K562 (cell line): Measurements from ENCODE around the gene PLAAT3. TPM values are rescaled to one million over a fixed set of nuclear protein-coding genes. Genes with fewer than 3 reads are reported as not detected.

Experiments used
- ATF4 ChIP-seq: fragments of 450-650 bp; formaldehyde crosslinking; IDR thresholded peaks from 2 replicates; pipeline ENCODE4 v1.4.0; 2022; ENCODE audit warnings: mild to moderate bottlenecking, moderate library complexity
- BCOR ChIP-seq: fragments of 450-650 bp; IDR thresholded peaks from 2 replicates; pipeline ENCODE4 v1.6.1; 2016
- BHLHE40 ChIP-seq: IDR thresholded peaks from 2 replicates; pipeline ENCODE4 v1.6.1; 2011; ENCODE audit warnings: low read length, improper control_type of control experiment
- BRD4 ChIP-seq: fragments of 200-600 bp; sonication (generic); IDR thresholded peaks from 2 replicates; pipeline ENCODE4 v1.6.1; 2017; ENCODE audit warnings: inconsistent platforms
- CCNT2 ChIP-seq: IDR thresholded peaks from 2 replicates; pipeline ENCODE4 v1.6.1; 2011; ENCODE audit warnings: borderline replicate concordance, low read depth, mild to moderate bottlenecking, moderate library complexity, mixed read lengths, low read length; ENCODE audit not compliant: insufficient read length; ENCODE audit errors: extremely low read depth
- E2F3 ChIP-seq: fragments of 250-450 bp; sonication (Bioruptor Pico); IDR thresholded peaks from 2 replicates; pipeline ENCODE4 v1.4.0; 2020; ENCODE audit warnings: mild to moderate bottlenecking
- EWSR1 ChIP-seq: fragments of 450-650 bp; IDR thresholded peaks from 2 replicates; pipeline ENCODE4 v1.6.1; 2018; ENCODE audit warnings: borderline replicate concordance, mild to moderate bottlenecking, low read depth, moderate library complexity; ENCODE audit not compliant: partially characterized antibody
- HIVEP1 ChIP-seq: fragments of 250-450 bp; sonication (Bioruptor Pico); IDR thresholded peaks from 2 replicates; pipeline ENCODE4 v1.4.0; 2020; ENCODE audit warnings: mild to moderate bottlenecking
- HNRNPK ChIP-seq: fragments of 200-400 bp; formaldehyde crosslinking; IDR thresholded peaks from one replicate; pipeline ENCODE4 v1.6.1; 2018; ENCODE audit warnings: mild to moderate bottlenecking, low read depth, low read length; ENCODE audit not compliant: poor library complexity, severe bottlenecking
- HNRNPL ChIP-seq: fragments of 200-400 bp; formaldehyde crosslinking; IDR thresholded peaks from 2 replicates; pipeline ENCODE4 v1.6.1; 2017; ENCODE audit warnings: low read depth, mild to moderate bottlenecking, low read length
- JUNB ChIP-seq: fragments of 450-650 bp; formaldehyde crosslinking; conservative IDR thresholded peaks from 2 replicates; pipeline ENCODE4 v1.4.0; 2020; ENCODE audit warnings: mild to moderate bottlenecking
- MAFF ChIP-seq: IDR thresholded peaks from 2 replicates; pipeline ENCODE4 v1.6.1; 2012; ENCODE audit warnings: low read length, improper control_type of control experiment
- MXI1 ChIP-seq: IDR thresholded peaks from 2 replicates; pipeline ENCODE4 v1.6.1; 2011; ENCODE audit warnings: low read depth, mild to moderate bottlenecking, improper control_type of control experiment, low read length
- PHB ChIP-seq: fragments of 250-450 bp; sonication (Bioruptor Pico); IDR thresholded peaks from 2 replicates; pipeline ENCODE4 v1.5.0; 2021
- PHF20 ChIP-seq: fragments of 450-650 bp; IDR thresholded peaks from 2 replicates; pipeline ENCODE4 v1.6.1; 2018; ENCODE audit not compliant: partially characterized antibody
- RBM34 ChIP-seq: fragments of 200-400 bp; formaldehyde crosslinking; IDR thresholded peaks from 2 replicates; pipeline ENCODE4 v1.6.1; 2018; ENCODE audit warnings: low read length, borderline replicate concordance; ENCODE audit not compliant: insufficient read depth
- RFX7 ChIP-seq: fragments of 250-450 bp; sonication (Bioruptor Pico); IDR thresholded peaks from 2 replicates; pipeline ENCODE4 v1.5.1; 2021; ENCODE audit warnings: mild to moderate bottlenecking
- SIRT6 ChIP-seq: IDR thresholded peaks from one replicate; pipeline ENCODE4 v1.6.1; 2012; ENCODE audit warnings: low read depth, mild to moderate bottlenecking, control low read depth, inconsistent platforms, low read length, moderate library complexity
- THRB ChIP-seq: fragments of 450-650 bp; formaldehyde crosslinking; conservative IDR thresholded peaks from 2 replicates; pipeline ENCODE4 v1.4.0; 2022; ENCODE audit warnings: mild to moderate bottlenecking, missing genetic modification characterization
- XRCC4 ChIP-seq: IDR thresholded peaks from one replicate; pipeline ENCODE4 v1.6.1; 2011; ENCODE audit not compliant: insufficient read depth, insufficient read length; ENCODE audit errors: extremely low read depth
- ZNF140 ChIP-seq: fragments of 250-450 bp; sonication (Bioruptor Pico); IDR thresholded peaks from 2 replicates; pipeline ENCODE4 v1.8.0; 2021; ENCODE audit warnings: moderate library complexity, mild to moderate bottlenecking, inconsistent platforms
- ZNF316 ChIP-seq: fragments of 450-650 bp; IDR thresholded peaks from 2 replicates; pipeline ENCODE4 v1.6.1; 2016
- ZNF76 ChIP-seq: fragments of 250-450 bp; sonication (Bioruptor Pico); IDR thresholded peaks from 2 replicates; pipeline ENCODE4 v1.4.0; 2020; ENCODE audit warnings: mild to moderate bottlenecking, moderate library complexity, borderline replicate concordance
- ZNF79 ChIP-seq: fragments of 250-450 bp; sonication (Bioruptor Pico); IDR thresholded peaks from 2 replicates; pipeline ENCODE4 v1.4.0; 2020; ENCODE audit warnings: low read depth, mild to moderate bottlenecking, moderate library complexity
- ZSCAN32 ChIP-seq: fragments of 450-650 bp; formaldehyde crosslinking; IDR thresholded peaks from 2 replicates; pipeline ENCODE4 v1.4.0; 2020; ENCODE audit warnings: mild to moderate bottlenecking, moderate library complexity
- ZZZ3 ChIP-seq: fragments of 450-650 bp; IDR thresholded peaks from 2 replicates; pipeline ENCODE4 v1.6.1; 2016; ENCODE audit warnings: antibody characterized with exemption, mild to moderate bottlenecking, moderate library complexity
- polyA plus RNA-seq, 8 experiments: library from polyadenylated mRNA; depleted of rRNA in 4 of 8; stranded (reverse) in 5 of 8; unstranded in 3 of 8; fragments of >200 nt; fragmentation: Nextera tagmentation in 2 of 8; fragmentation: Illumina TruSeq in 1 of 8; extraction: Ambion mirVana in 2 of 8; extraction: Trizol in 1 of 8; gene quantifications; 2 replicates each; pipeline versions ENCODE4 v1.2.1 to v1.2.3, GENCODE V29; 2011 to 2014; ENCODE audit warnings: inconsistent platforms in 1 of 8, missing spikeins in 1 of 8
- total RNA-seq, 7 experiments: library from RNA; depleted of rRNA in 6 of 7; stranded (reverse); fragments of >200 nt in 6 of 7; fragmentation: Illumina TruSeq in 2 of 7; extraction: Trizol in 2 of 7; gene quantifications; 2 replicates each; pipeline versions ENCODE4 v1.2.1 to v1.2.3, GENCODE V29; 2011 to 2021; ENCODE audit warnings: low replicate concordance in 1 of 7
- TF ChIP-seq, protein P1 (sequence below): IDR thresholded peaks from 2 replicates; pipeline ENCODE4 v1.6.1; 2016; ENCODE audit warnings: missing genetic modification characterization, missing compliant biosample characterization

The PLAAT3 gene
- total and polyA plus RNA-seq, 9 of the 15 experiments (the other 6 are each of a cell fraction or from before 2014, with no cell fraction given) = 0.80 to 2.7 (median 1.4) TPM

DNA sequence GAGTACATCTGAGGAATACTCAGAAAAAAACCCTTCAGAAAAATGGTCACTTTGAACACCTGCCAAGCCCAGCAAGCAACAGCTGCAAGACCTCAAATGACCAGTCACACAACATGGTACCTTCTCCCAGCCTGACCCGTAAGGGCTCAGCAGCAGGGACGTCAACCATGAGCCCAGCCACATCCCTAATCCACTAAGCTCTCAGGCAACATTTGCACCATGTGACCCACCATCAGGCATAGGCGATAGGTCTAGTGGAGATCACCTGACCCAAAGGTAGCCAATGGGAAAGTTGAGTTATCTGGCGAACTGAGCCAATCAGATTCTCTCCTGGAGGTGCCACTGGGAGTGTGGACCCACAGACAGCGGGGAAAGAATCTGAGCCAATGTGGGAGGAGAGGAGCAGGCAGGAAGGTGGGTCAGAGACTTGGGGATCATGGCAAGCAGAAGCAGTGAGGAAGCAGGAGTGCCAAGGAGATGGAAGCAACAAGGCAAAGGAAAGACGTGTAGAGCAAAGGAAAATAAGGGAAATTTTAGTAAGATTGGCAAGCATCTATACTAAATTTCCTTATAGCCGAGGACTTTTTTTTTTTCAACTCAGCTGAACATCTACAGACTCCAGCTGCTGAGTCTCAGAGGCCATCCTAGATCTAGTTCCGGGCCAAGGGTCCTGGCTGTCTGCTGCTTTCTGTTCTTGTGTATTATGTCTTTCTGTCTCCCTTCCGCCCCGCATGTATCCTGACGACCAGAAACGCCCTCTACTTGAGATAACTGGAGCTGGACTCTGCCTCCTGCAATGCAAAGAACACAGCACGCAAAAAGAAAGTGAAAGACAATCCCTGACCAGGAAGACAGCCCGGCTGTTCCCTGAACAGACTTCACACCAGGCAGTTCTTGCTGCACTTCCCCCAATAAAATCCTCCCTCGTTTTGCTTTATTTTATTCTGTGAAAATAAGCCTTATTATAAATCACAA lies 40.1 kb downstream of the PLAAT3 start (continued):
- no peak for TF ChIP-seq ZNF140 (CRISPR knock-in tag)
- TF ChIP-seq ZZZ3 = no peak
- no peak for TF ChIP-seq RFX7
- TF ChIP-seq, protein P1, sequence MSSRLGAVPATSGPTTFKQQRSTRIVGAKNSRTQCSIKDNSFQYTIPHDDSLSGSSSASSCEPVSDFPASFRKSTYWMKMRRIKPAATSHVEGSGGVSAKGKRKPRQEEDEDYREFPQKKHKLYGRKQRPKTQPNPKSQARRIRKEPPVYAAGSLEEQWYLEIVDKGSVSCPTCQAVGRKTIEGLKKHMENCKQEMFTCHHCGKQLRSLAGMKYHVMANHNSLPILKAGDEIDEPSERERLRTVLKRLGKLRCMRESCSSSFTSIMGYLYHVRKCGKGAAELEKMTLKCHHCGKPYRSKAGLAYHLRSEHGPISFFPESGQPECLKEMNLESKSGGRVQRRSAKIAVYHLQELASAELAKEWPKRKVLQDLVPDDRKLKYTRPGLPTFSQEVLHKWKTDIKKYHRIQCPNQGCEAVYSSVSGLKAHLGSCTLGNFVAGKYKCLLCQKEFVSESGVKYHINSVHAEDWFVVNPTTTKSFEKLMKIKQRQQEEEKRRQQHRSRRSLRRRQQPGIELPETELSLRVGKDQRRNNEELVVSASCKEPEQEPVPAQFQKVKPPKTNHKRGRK = no peak
- 0 out of 2 replicates have a peak, but pooled peaks have one; percentile 14 for TF ChIP-seq E2F3 (CRISPR knock-in tag)
- no peak for TF ChIP-seq HNRNPK
- no peak for TF ChIP-seq SIRT6
- TF ChIP-seq BCOR = no peak
- TF ChIP-seq BRD4 = no peak
- no peak for TF ChIP-seq XRCC4
- TF ChIP-seq PHB (CRISPR knock-in tag) = no peak
- TF ChIP-seq JUNB (CRISPR knock-in tag) = no peak
- TF ChIP-seq PHF20 = peak; percentile 88
- no peak for TF ChIP-seq ZSCAN32 (CRISPR knock-in tag)
- peak; percentile 60; the same call in 1 of the 2 replicates for TF ChIP-seq MXI1
- no peak for TF ChIP-seq ZNF79
- TF ChIP-seq CCNT2 = no peak
- no peak for TF ChIP-seq BHLHE40
- TF ChIP-seq ZNF76 (CRISPR knock-in tag) = no peak
- no peak for TF ChIP-seq HNRNPL
- TF ChIP-seq THRB (CRISPR knock-in tag) = 0 out of 2 replicates have a peak, but pooled peaks have one; percentile 65
- no peak for TF ChIP-seq HIVEP1 (CRISPR knock-in tag)
- TF ChIP-seq EWSR1 = no peak
- TF ChIP-seq RBM34 = no peak
- no peak for TF ChIP-seq ATF4 (CRISPR knock-in tag)
- TF ChIP-seq MAFF = no peak
- no peak for TF ChIP-seq ZNF316
